H1 (cell line): ENCODE results near the gene RCBTB2. TPM values are rescaled to one million over a fixed set of nuclear protein-coding genes. Genes with fewer than 3 reads are reported as not detected.

ENCODE experiments used
- CTCF ChIA-PET: fragments of 300-600 bp; sonication (Branson Sonifier 250); formaldehyde crosslinking; loops from one replicate; lab custom pipeline; 2021; ENCODE audit not compliant: partially characterized antibody; lab: Charles Lee
- POLR2A ChIA-PET: fragments of 300-600 bp; sonication (Branson Sonifier 250); formaldehyde crosslinking; loops from one replicate; lab custom pipeline; 2021; ENCODE audit warnings: inconsistent platforms; ENCODE audit not compliant: partially characterized antibody; lab: Charles Lee
- DNase-seq, 2 experiments: peaks; one replicate each; pipeline versions ENCODE4 v3.0.0 to v3.0.0-alpha.2; 2010 to 2022; ENCODE audit warnings: low spot score in 2 of 2, low read depth in 1 of 2, mixed read lengths in 1 of 2
- FAIRE-seq: peaks from 2 replicates; lab custom pipeline; 2011; peaks lifted over from hg19 to GRCh38; lab: Jason Lieb, UNC
- H2AFZ ChIP-seq: 2 replicates; pipeline ENCODE4 v1.8.1; 2012; ENCODE audit warnings: low read length, inconsistent platforms
- H2AK5ac ChIP-seq: 2 replicates; pipeline ENCODE4 v1.6.1; 2013; ENCODE audit warnings: low read depth, low read length
- H2BK120ac ChIP-seq: replicated peaks from 2 replicates; pipeline ENCODE3; 2013; ENCODE audit warnings: low read depth, low read length, inconsistent platforms
- H2BK12ac ChIP-seq: 2 replicates; pipeline ENCODE4 v1.6.1; 2013; ENCODE audit warnings: low read depth, low read length
- H2BK15ac ChIP-seq: 2 replicates; pipeline ENCODE4 v1.6.1; 2013; ENCODE audit warnings: low read length
- H2BK20ac ChIP-seq: 2 replicates; pipeline ENCODE4 v1.6.1; 2013; ENCODE audit warnings: low read length
- H2BK5ac ChIP-seq: 2 replicates; pipeline ENCODE4 v1.6.1; 2013; ENCODE audit warnings: low read depth, low read length
- H3K14ac ChIP-seq: 2 replicates; pipeline ENCODE4 v1.6.1; 2013; ENCODE audit warnings: inconsistent platforms; ENCODE audit not compliant: insufficient read length
- H3K18ac ChIP-seq: 2 replicates; pipeline ENCODE4 v1.6.1; 2013; ENCODE audit warnings: low read length; ENCODE audit errors: extremely low read depth
- H3K23ac ChIP-seq: 2 replicates; pipeline ENCODE4 v1.6.1; 2013; ENCODE audit warnings: inconsistent platforms; ENCODE audit not compliant: insufficient read length
- H3K23me2 ChIP-seq: 2 replicates; pipeline ENCODE4 v1.6.1; 2013; ENCODE audit warnings: low read depth, low read length
- H3K27ac ChIP-seq: 2 replicates; pipeline ENCODE4 v1.6.1; 2011; ENCODE audit warnings: low read depth, low read length, inconsistent platforms
- H3K27me3 ChIP-seq, 4 experiments: replicated peaks in 1 of 4; 1 replicate in 1 of 4; 2 replicates in 3 of 4; pipeline versions ENCODE4 v1.6.1 to v1.8.1; 2011 to 2013; ENCODE audit warnings: low read length in 3 of 4, mild to moderate bottlenecking in 3 of 4, inconsistent platforms in 2 of 4, mixed read lengths in 2 of 4, moderate library complexity in 1 of 4; ENCODE audit not compliant: control insufficient read depth in 3 of 4, insufficient read depth in 3 of 4; ENCODE audit errors: extremely low read depth in 1 of 4
- H3K36me3 ChIP-seq, 4 experiments: 2 replicates each; pipeline versions ENCODE4 v1.6.1 to v1.8.1; 2011 to 2013; ENCODE audit warnings: mild to moderate bottlenecking in 4 of 4, low read length in 3 of 4, moderate library complexity in 2 of 4, control low read depth in 1 of 4, inconsistent platforms in 1 of 4; ENCODE audit not compliant: insufficient read depth in 4 of 4, control insufficient read depth in 2 of 4
- H3K4ac ChIP-seq: replicated peaks from 2 replicates; pipeline ENCODE3; 2013; ENCODE audit warnings: low read length, low read depth, mixed read lengths, inconsistent platforms; ENCODE audit not compliant: insufficient read length
- H3K4me1 ChIP-seq, 4 experiments: replicated peaks in 1 of 4; 1 replicate in 1 of 4; 2 replicates in 3 of 4; pipeline versions ENCODE4 v1.6.1 to v1.8.1; 2011 to 2013; ENCODE audit warnings: low read length in 3 of 4, inconsistent platforms in 2 of 4, mixed read lengths in 1 of 4; ENCODE audit not compliant: insufficient read depth in 4 of 4, control insufficient read depth in 3 of 4
- H3K4me2 ChIP-seq, 2 experiments: 2 replicates each; pipeline versions ENCODE4 v1.6.1 to v1.8.1; 2011 to 2013; ENCODE audit warnings: low read depth in 2 of 2, low read length in 2 of 2, control low read depth in 1 of 2, inconsistent platforms in 1 of 2, mild to moderate bottlenecking in 1 of 2; ENCODE audit not compliant: insufficient read depth in 1 of 2
- H3K4me3 ChIP-seq, 4 experiments: fragments of 200-600, 300-600 bp in 1 of 4; sonication (generic), shearing (Covaris generic), sonication (Bioruptor Twin) in 1 of 4; 2 replicates each; pipeline versions ENCODE4 v1.5.1 to v1.8.1; 2011 to 2016; ENCODE audit warnings: low read length in 4 of 4, low read depth in 3 of 4, control low read depth in 2 of 4, inconsistent platforms in 2 of 4, mild to moderate bottlenecking in 2 of 4, mixed read lengths in 1 of 4, moderate library complexity in 1 of 4; ENCODE audit not compliant: insufficient read depth in 2 of 4; ENCODE audit errors: extremely low read depth in 1 of 4
- H3K56ac ChIP-seq: replicated peaks from 2 replicates; pipeline ENCODE3; 2013; ENCODE audit warnings: low read depth, mild to moderate bottlenecking, mixed read lengths, low read length, inconsistent platforms; ENCODE audit not compliant: insufficient read length
- H3K79me1 ChIP-seq: 2 replicates; pipeline ENCODE4 v1.6.1; 2013; ENCODE audit warnings: low read depth, low read length, control low read depth
- H3K79me2 ChIP-seq, 2 experiments: 2 replicates each; pipeline versions ENCODE4 v1.6.1 to v1.8.1; 2012 to 2013; ENCODE audit warnings: low read length in 2 of 2, mild to moderate bottlenecking in 2 of 2, inconsistent platforms in 1 of 2; ENCODE audit not compliant: insufficient read depth in 2 of 2, control insufficient read depth in 1 of 2
- H3K9ac ChIP-seq, 4 experiments: replicated peaks in 1 of 4; 1 replicate in 1 of 4; 2 replicates in 3 of 4; pipeline versions ENCODE4 v1.6.1 to v1.8.1; 2011 to 2013; ENCODE audit warnings: low read depth in 3 of 4, low read length in 3 of 4, control low read depth in 2 of 4, mild to moderate bottlenecking in 2 of 4, moderate library complexity in 2 of 4, inconsistent platforms in 1 of 4; ENCODE audit errors: extremely low read depth in 1 of 4
- H3K9me3 ChIP-seq, 2 experiments: 2 replicates each; pipeline versions ENCODE4 v1.6.1 to v1.8.1; 2012 to 2013; ENCODE audit warnings: mild to moderate bottlenecking in 2 of 2, moderate library complexity in 2 of 2, control low read depth in 1 of 2, inconsistent platforms in 1 of 2, low read depth in 1 of 2, low read length in 1 of 2, mixed read lengths in 1 of 2; ENCODE audit not compliant: insufficient read depth in 2 of 2
- H4K20me1 ChIP-seq, 2 experiments: replicated peaks in 1 of 2; 2 replicates each; pipeline versions ENCODE3 to v1.8.1; 2011 to 2013; ENCODE audit warnings: inconsistent platforms in 2 of 2, low read length in 2 of 2, mild to moderate bottlenecking in 1 of 2; ENCODE audit not compliant: insufficient read depth in 2 of 2, control insufficient read depth in 1 of 2
- H4K5ac ChIP-seq: 2 replicates; pipeline ENCODE4 v1.6.1; 2013; ENCODE audit warnings: low read length, low read depth, mixed read lengths, inconsistent platforms; ENCODE audit not compliant: insufficient read length
- H4K8ac ChIP-seq: 2 replicates; pipeline ENCODE4 v1.8.0; 2013; ENCODE audit warnings: mild to moderate bottlenecking, moderate library complexity, low read length, inconsistent platforms; ENCODE audit not compliant: insufficient read depth; ENCODE audit errors: extremely low read depth
- H4K91ac ChIP-seq: replicated peaks from 2 replicates; pipeline ENCODE3; 2013; ENCODE audit warnings: low read length, mixed read lengths, inconsistent platforms; ENCODE audit not compliant: insufficient read length
- CHD1 ChIP-seq: IDR thresholded peaks from 2 replicates; pipeline ENCODE4 v1.6.1; 2012; ENCODE audit warnings: low read depth, low read length, improper control_type of control experiment
- HDAC2 ChIP-seq, 2 experiments: fragments of 300-600 bp in 1 of 2; sonication (generic) in 1 of 2; IDR thresholded peaks; 2 replicates each; pipeline ENCODE4 v1.6.1; 2011 to 2012; ENCODE audit warnings: low read depth in 2 of 2, low read length in 2 of 2, mild to moderate bottlenecking in 2 of 2, moderate library complexity in 2 of 2, borderline replicate concordance in 1 of 2, inconsistent platforms in 1 of 2
- HDAC6 ChIP-seq: IDR thresholded peaks from one replicate; pipeline ENCODE4 v1.7.1; 2012; ENCODE audit warnings: low read depth, mild to moderate bottlenecking, inconsistent platforms, low read length, moderate library complexity
- JUND ChIP-seq: IDR thresholded peaks from 2 replicates; pipeline ENCODE4 v1.6.1; 2011; ENCODE audit warnings: mild to moderate bottlenecking, improper control_type of control experiment, low read length
- KDM4A ChIP-seq: IDR thresholded peaks from one replicate; pipeline ENCODE4 v1.7.1; 2012; ENCODE audit warnings: low read depth, mild to moderate bottlenecking, moderate library complexity, low read length, inconsistent platforms; ENCODE audit not compliant: severe bottlenecking
- POU5F1 ChIP-seq: IDR thresholded peaks from 2 replicates; pipeline ENCODE4 v1.6.1; 2011; ENCODE audit warnings: low read depth, mild to moderate bottlenecking, low read length, moderate library complexity
- RNF2 ChIP-seq: fragments of 200-900, 300-1000 bp; sonication (generic); IDR thresholded peaks from 2 replicates; pipeline ENCODE4 v1.7.1; 2016; ENCODE audit warnings: borderline replicate concordance, low read depth, mild to moderate bottlenecking, antibody characterized with exemption, low read length; ENCODE audit not compliant: poor library complexity, severe bottlenecking; ENCODE audit errors: missing control alignments
- WGBS, 2 experiments: shearing (Covaris generic) in 1 of 2; methylation state at CpG; one replicate each; pipeline versions ENCODE4 v1.1.6 to v1.1.7; 2013 to 2015; ENCODE audit warnings: low lambda C conversion rate in 2 of 2, mixed read lengths in 2 of 2, inconsistent platforms in 1 of 2, low coverage in 1 of 2, missing lambda C conversion rate in 1 of 2; ENCODE audit not compliant: insufficient replicate concordance in 2 of 2, insufficient coverage in 1 of 2, insufficient read length in 1 of 2; ENCODE audit errors: extremely low coverage in 1 of 2, missing lambda C conversion rate in 1 of 2; 5-methylcytosine and 5-hydroxymethylcytosine counted together
- polyA plus RNA-seq, 7 experiments: library from polyadenylated mRNA; depleted of rRNA in 3 of 7; stranded (reverse) in 5 of 7; unstranded in 2 of 7; fragments of >200 nt in 5 of 7; fragments of 200-250 nt in 2 of 7; gene quantifications; 1 replicate in 5 of 7; 2 replicates in 1 of 7; 4 replicates in 1 of 7; pipeline versions ENCODE4 v1.2.1 to v1.2.3, GENCODE V29; 2011 to 2013; ENCODE audit warnings: missing spikeins in 2 of 7, mixed read lengths in 2 of 7
- total RNA-seq: library from RNA; stranded (reverse); fragmentation: NEBNext Ultra II Directional; extraction: Animal tissue kit (Norgen Biotek cat#: 25700); gene quantifications from 2 replicates; pipeline ENCODE4 v1.2.1, GENCODE V29; 2021
- TF ChIP-seq, protein P1 (sequence below): IDR thresholded peaks from 2 replicates; pipeline ENCODE4 v1.6.1; 2012; ENCODE audit warnings: inconsistent platforms

Gene RCBTB2
- total and polyA plus RNA-seq, 2 of the 8 experiments (the other 6 are each of a cell fraction or from before 2014, with no cell fraction given): 5.2 to 8.4 TPM

DNA sequence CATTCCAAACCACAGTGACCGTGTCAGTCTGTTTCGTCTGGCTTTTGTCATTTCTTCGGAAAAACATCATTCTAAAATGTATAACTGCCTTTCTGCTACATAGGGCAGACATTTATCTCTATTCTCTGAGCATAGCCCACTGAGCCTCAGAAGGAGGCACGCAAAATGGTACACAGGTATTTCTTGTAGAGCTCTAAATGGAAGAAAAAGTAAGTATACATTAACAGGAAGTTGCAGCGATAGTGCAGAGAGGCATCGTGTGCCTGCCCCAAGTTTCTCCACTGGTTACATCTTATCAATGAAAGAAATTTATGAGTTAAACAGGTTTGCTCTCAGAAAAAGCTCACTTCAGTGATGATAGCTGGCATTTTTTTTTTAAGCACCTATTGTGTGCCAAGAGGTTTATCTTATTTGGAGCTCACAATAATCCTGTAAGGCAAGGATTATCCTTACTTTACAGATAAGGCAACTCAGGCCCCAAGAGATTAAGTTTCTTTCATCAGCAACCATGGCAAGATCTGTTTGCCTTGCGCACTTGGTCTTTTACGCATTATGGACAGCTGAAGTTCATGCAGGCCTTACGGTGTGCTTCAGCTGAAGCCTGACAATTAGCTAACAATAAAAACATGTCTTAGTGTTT is 1.2 kb upstream of the RCBTB2 start:
- no peak overlapping the region for H4K91ac ChIP-seq
- H4K20me1 ChIP-seq: no peaks in the 10 kb centered on the region
- peaks cover 2% of the 10 kb centered on the region for H3K23me2 ChIP-seq
- H3K9ac ChIP-seq: no peak overlapping the region
- no peak overlapping the region for H2BK5ac ChIP-seq
- H3K4ac ChIP-seq: no peak overlapping the region
- H3K23ac ChIP-seq: no peak overlapping the region
- H2BK20ac ChIP-seq: no peak overlapping the region
- no peak overlapping the region for H3K27ac ChIP-seq
- 94% methylated on average over 9 of the region's 9 CpGs; no CpG with 5 or more reads in 1 of the 2 experiments for WGBS, 2 experiments
- no peak overlapping the region for H3K56ac ChIP-seq
- no peaks in the 10 kb centered on the region for H3K9me3 ChIP-seq
- no peak overlapping the region for H2BK120ac ChIP-seq
- H2BK15ac ChIP-seq: no peak overlapping the region
- H3K79me2 ChIP-seq: peaks cover 0 to 25% of the 10 kb centered on the region in 2 experiments; a peak in 2 of 4 replicates
- peak overlapping the region in 1 of 4 experiments; percentile 88; a peak in 2 of 8 replicates for H3K4me3 ChIP-seq
- H3K4me1 ChIP-seq: peaks cover 0 to 6% (median 4%) of the 10 kb centered on the region in 4 experiments; a peak in 4 of 7 replicates
- H3K36me3 ChIP-seq: no peaks in the 10 kb centered on the region
- DNase-seq: no peak
- POLR2A ChIA-PET: interaction anchor here (0.7 kb wide), 1 partner anchor 8 kb away, joined by 4 read pairs; no protein-coding TSS in a partner anchor
- H3K14ac ChIP-seq: no peak overlapping the region
- H3K79me1 ChIP-seq: no peaks in the 10 kb centered on the region
- 0 out of 2 replicates have a peak overlapping the region, but pooled peaks have one; percentile 58 for H2AFZ ChIP-seq
- TF ChIP-seq HDAC6 (no peak), JUND (no peak), CHD1 (no peak), HDAC2 (IDR thresholded peaks at IDR 0.05; ENCODE audit: borderline replicate concordance in 1 of 2, low read depth in 2 of 2, low read length in 2 of 2) (no peak), KDM4A (no peak), POU5F1 (no peak), RNF2 (no peak)
- TF ChIP-seq, protein P1, sequence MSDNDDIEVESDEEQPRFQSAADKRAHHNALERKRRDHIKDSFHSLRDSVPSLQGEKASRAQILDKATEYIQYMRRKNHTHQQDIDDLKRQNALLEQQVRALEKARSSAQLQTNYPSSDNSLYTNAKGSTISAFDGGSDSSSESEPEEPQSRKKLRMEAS: no peak
- no peak overlapping the region for H2AK5ac ChIP-seq
- FAIRE-seq: no peak
- H3K4me2 ChIP-seq: peak overlapping the region; percentile 69 to 88; a peak in 1 of 4 replicates
- H4K8ac ChIP-seq: no peak overlapping the region
- H3K27me3 ChIP-seq: no peaks in the 10 kb centered on the region
- H2BK12ac ChIP-seq: no peak overlapping the region
- H3K18ac ChIP-seq: no peak overlapping the region
- no peak overlapping the region for H4K5ac ChIP-seq
- CTCF ChIA-PET: interaction anchor here (0.6 to 1.5 kb wide), 3 partner anchors 35 to 200 kb away, joined by 3 to 5 read pairs (median 4); no protein-coding TSS in a partner anchor
